H9 (cell line): Measurements from ENCODE around the gene TSPAN4. TPM values are rescaled to one million over a fixed set of nuclear protein-coding genes. Genes with fewer than 3 reads are reported as not detected.

Experiments
- DNase-seq: peaks from one replicate; pipeline ENCODE4 v3.0.0-alpha.2; 2017
- H2AFZ ChIP-seq: one replicate; pipeline ENCODE4 v1.6.1; 2013; ENCODE audit warnings: mild to moderate bottlenecking, low read length, control low read depth, moderate library complexity
- H2AK5ac ChIP-seq: 2 replicates; pipeline ENCODE4 v1.6.1; 2013; ENCODE audit warnings: low read length, control low read depth, mixed read lengths; ENCODE audit not compliant: insufficient read length
- H2BK120ac ChIP-seq: one replicate; pipeline ENCODE4 v1.6.1; 2013; ENCODE audit warnings: low read depth, mild to moderate bottlenecking, low read length, control low read depth, inconsistent platforms; ENCODE audit not compliant: poor library complexity, severe bottlenecking
- H2BK12ac ChIP-seq: 2 replicates; pipeline ENCODE4 v1.6.1; 2013; ENCODE audit warnings: low read length, control low read depth, mixed read lengths, low read depth; ENCODE audit not compliant: insufficient read length
- H2BK15ac ChIP-seq: 2 replicates; pipeline ENCODE4 v1.6.1; 2013; ENCODE audit warnings: low read depth, low read length, control low read depth
- H2BK20ac ChIP-seq: one replicate; pipeline ENCODE4 v1.6.1; 2013; ENCODE audit warnings: low read depth, mild to moderate bottlenecking, low read length, control low read depth, inconsistent platforms; ENCODE audit not compliant: poor library complexity, severe bottlenecking
- H2BK5ac ChIP-seq: 2 replicates; pipeline ENCODE4 v1.6.1; 2013; ENCODE audit warnings: low read length, control low read depth, mixed read lengths; ENCODE audit not compliant: insufficient read length
- H3K14ac ChIP-seq: 2 replicates; pipeline ENCODE4 v1.6.1; 2013; ENCODE audit warnings: low read length, control low read depth; ENCODE audit not compliant: insufficient read depth
- H3K18ac ChIP-seq: 2 replicates; pipeline ENCODE4 v1.6.1; 2013; ENCODE audit warnings: low read depth, mild to moderate bottlenecking, mixed read lengths, low read length, control low read depth; ENCODE audit not compliant: insufficient read length
- H3K23ac ChIP-seq: 2 replicates; pipeline ENCODE4 v1.6.1; 2013; ENCODE audit warnings: low read length, control low read depth, mixed read lengths, low read depth; ENCODE audit not compliant: insufficient read length
- H3K23me2 ChIP-seq: 2 replicates; pipeline ENCODE4 v1.6.1; 2013; ENCODE audit warnings: low read depth, mild to moderate bottlenecking, mixed read lengths, low read length, control low read depth; ENCODE audit not compliant: insufficient read length, poor library complexity, severe bottlenecking
- H3K27ac ChIP-seq: 2 replicates; pipeline ENCODE4 v1.5.1; 2013; ENCODE audit warnings: low read length, control low read depth, mixed read lengths, low read depth; ENCODE audit not compliant: insufficient read length
- H3K27me3 ChIP-seq: 2 replicates; pipeline ENCODE4 v1.6.1; 2013; ENCODE audit warnings: low read length, control low read depth, inconsistent platforms; ENCODE audit not compliant: insufficient read depth
- H3K4ac ChIP-seq: 2 replicates; pipeline ENCODE4 v1.6.1; 2013; ENCODE audit warnings: low read depth, mild to moderate bottlenecking, control low read depth, inconsistent platforms, low read length, moderate library complexity
- H3K4me1 ChIP-seq: 2 replicates; pipeline ENCODE4 v1.6.1; 2013; ENCODE audit warnings: low read length, control low read depth, inconsistent platforms; ENCODE audit not compliant: insufficient read depth
- H3K4me2 ChIP-seq: 2 replicates; pipeline ENCODE4 v1.6.1; 2013; ENCODE audit warnings: low read length, control low read depth, mixed read lengths; ENCODE audit not compliant: insufficient read length, insufficient read depth
- H3K56ac ChIP-seq: 2 replicates; pipeline ENCODE4 v1.6.1; 2013; ENCODE audit warnings: low read depth, mild to moderate bottlenecking, mixed read lengths, low read length, control low read depth; ENCODE audit not compliant: insufficient read length
- H3K79me1 ChIP-seq: 2 replicates; pipeline ENCODE4 v1.6.1; 2013; ENCODE audit warnings: low read depth, mild to moderate bottlenecking, moderate library complexity, low read length, control low read depth, inconsistent platforms; ENCODE audit not compliant: insufficient read depth, poor library complexity, severe bottlenecking
- H3K79me2 ChIP-seq: 2 replicates; pipeline ENCODE4 v1.6.1; 2013; ENCODE audit warnings: low read length, control low read depth, inconsistent platforms; ENCODE audit not compliant: insufficient read depth
- H3K9ac ChIP-seq: 2 replicates; pipeline ENCODE4 v1.6.1; 2013; ENCODE audit warnings: low read length, control low read depth, mixed read lengths; ENCODE audit not compliant: insufficient read length; ENCODE audit errors: extremely low read depth
- H3K9me3 ChIP-seq: one replicate; pipeline ENCODE4 v1.6.1; 2013; ENCODE audit warnings: low read depth, low read length, inconsistent platforms; ENCODE audit not compliant: control insufficient read depth
- H3T11ph ChIP-seq: one replicate; pipeline ENCODE4 v1.6.1; 2013; ENCODE audit warnings: mild to moderate bottlenecking, low read length, control low read depth, inconsistent platforms
- H4K20me1 ChIP-seq: one replicate; pipeline ENCODE4 v1.6.1; 2013; ENCODE audit not compliant: control insufficient read depth, insufficient read length, insufficient read depth
- H4K5ac ChIP-seq: 2 replicates; pipeline ENCODE4 v1.6.1; 2013; ENCODE audit warnings: low read depth, mild to moderate bottlenecking, mixed read lengths, low read length, control low read depth; ENCODE audit not compliant: insufficient read length
- H4K8ac ChIP-seq: replicated peaks from 2 replicates; pipeline ENCODE4 v1.6.1; 2013; ENCODE audit warnings: low read length, control low read depth, mixed read lengths, low read depth; ENCODE audit not compliant: insufficient read length
- H4K91ac ChIP-seq: 2 replicates; pipeline ENCODE4 v1.6.1; 2013; ENCODE audit warnings: low read depth, mild to moderate bottlenecking, moderate library complexity, mixed read lengths, low read length, control low read depth; ENCODE audit not compliant: insufficient read length
- H3K27ac Mint-ChIP-seq, 3 experiments: 2 replicates in 2 of 3; 3 replicates in 1 of 3; pipeline ENCODE4 v1.8.0; 2020 to 2021; ENCODE audit warnings: mixed read lengths in 3 of 3, mild to moderate bottlenecking in 1 of 3, moderate library complexity in 1 of 3
- H3K27me3 Mint-ChIP-seq: 2 replicates; pipeline ENCODE4 v1.8.0; 2021; ENCODE audit warnings: low read depth, mild to moderate bottlenecking, moderate library complexity, mixed read lengths
- H3K36me3 Mint-ChIP-seq, 3 experiments: 2 replicates in 2 of 3; 3 replicates in 1 of 3; pipeline ENCODE4 v1.8.0; 2020 to 2021; ENCODE audit warnings: low read depth in 3 of 3, mixed read lengths in 3 of 3; ENCODE audit not compliant: insufficient read depth in 1 of 3
- H3K4me1 Mint-ChIP-seq, 2 experiments: 2 replicates each; pipeline ENCODE4 v1.8.0; 2020; ENCODE audit warnings: mixed read lengths in 2 of 2
- H3K4me3 Mint-ChIP-seq, 2 experiments: 2 replicates in 1 of 2; 3 replicates in 1 of 2; pipeline ENCODE4 v1.8.0; 2020 to 2021; ENCODE audit warnings: mild to moderate bottlenecking in 2 of 2, mixed read lengths in 2 of 2, moderate library complexity in 1 of 2
- H3K9me3 Mint-ChIP-seq, 2 experiments: 2 replicates in 1 of 2; 3 replicates in 1 of 2; pipeline ENCODE4 v1.8.0; 2020; ENCODE audit warnings: mild to moderate bottlenecking in 2 of 2, mixed read lengths in 2 of 2, moderate library complexity in 1 of 2
- CTCF ChIP-seq: fragments of 200-600 bp; sonication (generic); conservative IDR thresholded peaks from 3 replicates; pipeline ENCODE4 v1.8.0; 2021; ENCODE audit warnings: antibody characterized with exemption, mild to moderate bottlenecking
- WGBS: extraction: QIAGEN DNeasy Blood & Tissue Kit; methylation state at CpG from one replicate; pipeline ENCODE4 v1.1.7; 2013; ENCODE audit warnings: missing lambda C conversion rate, low lambda C conversion rate, mixed read lengths; ENCODE audit not compliant: insufficient read length; ENCODE audit errors: extremely low coverage; 5-methylcytosine and 5-hydroxymethylcytosine counted together
- total RNA-seq: library from RNA; stranded (reverse); gene quantifications from 2 replicates; pipeline ENCODE4 v1.2.1, GENCODE V29; 2021

TSPAN4 gene
- total RNA-seq, 1 experiment from 2014 or later, result 64.6 TPM

- H3K27me3 ChIP-seq, result no peaks in the 10 kb centered on the region; the same call in 1 of the 2 replicates
- no peak overlapping the region for H4K5ac ChIP-seq
- DNase-seq, result no peak
- no peak overlapping the region for H3K27ac Mint-ChIP-seq
- peaks cover 8% of the 10 kb centered on the region for H3K27me3 Mint-ChIP-seq
- H2AK5ac ChIP-seq, result no peak overlapping the region
- no peak overlapping the region for H3K27ac ChIP-seq
- H3K9ac ChIP-seq, result no peak overlapping the region
- H4K91ac ChIP-seq, result no peak overlapping the region
- no peak overlapping the region for H3K23ac ChIP-seq
- no peak overlapping the region for H2BK20ac ChIP-seq
- WGBS, result no CpG with 5 or more reads among the region's 15 CpGs
- no peak overlapping the region for H3T11ph ChIP-seq
- no peak overlapping the region for H2BK15ac ChIP-seq
- H3K4me1 Mint-ChIP-seq, result peaks cover 8 to 43% of the 10 kb centered on the region in 2 experiments
- no peak overlapping the region for H3K18ac ChIP-seq
- no peaks in the 10 kb centered on the region for H3K79me2 ChIP-seq
- no peaks in the 10 kb centered on the region for H4K20me1 ChIP-seq
- TF ChIP-seq CTCF, result no peak
- no peak overlapping the region for H4K8ac ChIP-seq
- no peak overlapping the region for H2AFZ ChIP-seq
- H3K4me3 Mint-ChIP-seq, result no peak overlapping the region
- H3K9me3 Mint-ChIP-seq, result no peaks in the 10 kb centered on the region
- no peaks in the 10 kb centered on the region for H3K4me1 ChIP-seq
- H3K23me2 ChIP-seq, result peaks cover 12% of the 10 kb centered on the region
- H2BK5ac ChIP-seq, result no peak overlapping the region
- H3K56ac ChIP-seq, result no peak overlapping the region
- H3K4me2 ChIP-seq, result no peak overlapping the region
- no peaks in the 10 kb centered on the region for H3K9me3 ChIP-seq
- no peaks in the 10 kb centered on the region for H3K79me1 ChIP-seq
- no peak overlapping the region for H3K4ac ChIP-seq
- H3K36me3 Mint-ChIP-seq, result no peaks in the 10 kb centered on the region; a peak in 1 of 7 replicates
- no peak overlapping the region for H2BK12ac ChIP-seq
- no peak overlapping the region for H2BK120ac ChIP-seq
- H3K14ac ChIP-seq, result no peak overlapping the region
Measured at GRCh38 chr11:852762-853161, 10.1 kb downstream of the TSPAN4 start.
